Measurements from ENCODE around the gene RSBN1L.

Gene RSBN1L

DNA sequence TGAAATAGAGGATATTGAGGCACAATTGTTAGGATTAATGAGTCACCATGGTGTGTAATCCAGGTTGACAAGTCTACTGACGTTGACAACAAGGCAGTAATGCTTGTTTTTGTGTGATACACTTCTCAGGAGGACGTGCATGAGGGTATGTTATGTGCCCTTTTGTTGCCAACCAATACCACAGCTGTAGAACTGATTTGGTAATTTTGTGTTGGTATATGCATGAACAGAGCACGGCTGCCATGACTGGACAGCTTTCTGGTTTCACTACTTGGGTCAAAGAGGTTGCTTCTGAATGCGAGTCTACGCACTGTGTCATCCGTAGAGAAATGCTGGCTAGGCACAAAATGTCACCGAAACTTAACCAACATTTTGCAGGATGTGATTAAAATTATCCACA is 135.2 kb downstream of the RSBN1L start:
- TF ChIP-seq, protein P1, sequence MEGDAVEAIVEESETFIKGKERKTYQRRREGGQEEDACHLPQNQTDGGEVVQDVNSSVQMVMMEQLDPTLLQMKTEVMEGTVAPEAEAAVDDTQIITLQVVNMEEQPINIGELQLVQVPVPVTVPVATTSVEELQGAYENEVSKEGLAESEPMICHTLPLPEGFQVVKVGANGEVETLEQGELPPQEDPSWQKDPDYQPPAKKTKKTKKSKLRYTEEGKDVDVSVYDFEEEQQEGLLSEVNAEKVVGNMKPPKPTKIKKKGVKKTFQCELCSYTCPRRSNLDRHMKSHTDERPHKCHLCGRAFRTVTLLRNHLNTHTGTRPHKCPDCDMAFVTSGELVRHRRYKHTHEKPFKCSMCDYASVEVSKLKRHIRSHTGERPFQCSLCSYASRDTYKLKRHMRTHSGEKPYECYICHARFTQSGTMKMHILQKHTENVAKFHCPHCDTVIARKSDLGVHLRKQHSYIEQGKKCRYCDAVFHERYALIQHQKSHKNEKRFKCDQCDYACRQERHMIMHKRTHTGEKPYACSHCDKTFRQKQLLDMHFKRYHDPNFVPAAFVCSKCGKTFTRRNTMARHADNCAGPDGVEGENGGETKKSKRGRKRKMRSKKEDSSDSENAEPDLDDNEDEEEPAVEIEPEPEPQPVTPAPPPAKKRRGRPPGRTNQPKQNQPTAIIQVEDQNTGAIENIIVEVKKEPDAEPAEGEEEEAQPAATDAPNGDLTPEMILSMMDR (IDR thresholded peaks at IDR 0.05; ENCODE audit: extremely low read depth, missing control alignments) = no peak
- no peak for DNase-seq (ENCODE audit: low spot score)

DNA sequence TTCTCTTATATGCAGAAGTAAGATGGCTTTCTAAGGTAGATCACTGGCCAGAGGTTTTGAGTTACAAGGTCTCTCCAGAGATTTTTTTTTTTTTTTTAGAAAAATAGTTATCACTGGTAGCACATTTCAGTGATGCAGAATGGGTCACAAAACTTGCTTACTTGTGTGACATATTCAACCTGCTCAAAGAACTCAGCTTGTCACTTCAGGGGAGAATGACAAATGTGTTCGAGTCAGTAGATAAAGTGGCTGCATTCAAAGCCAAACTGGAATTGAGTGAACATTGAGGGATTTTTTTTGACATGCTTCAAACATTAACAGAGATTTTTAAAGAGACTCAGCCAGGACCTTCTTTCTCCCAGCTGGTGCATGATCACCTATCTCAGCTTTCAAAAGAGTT is 135.7 kb downstream of the RSBN1L start:
- DNase-seq (ENCODE audit: low spot score) = no peak
- TF ChIP-seq, protein P1 (IDR thresholded peaks at IDR 0.05; ENCODE audit: extremely low read depth, missing control alignments) = no peak
